Measurements from ENCODE around the gene DR1.

The DR1 gene

DNA sequence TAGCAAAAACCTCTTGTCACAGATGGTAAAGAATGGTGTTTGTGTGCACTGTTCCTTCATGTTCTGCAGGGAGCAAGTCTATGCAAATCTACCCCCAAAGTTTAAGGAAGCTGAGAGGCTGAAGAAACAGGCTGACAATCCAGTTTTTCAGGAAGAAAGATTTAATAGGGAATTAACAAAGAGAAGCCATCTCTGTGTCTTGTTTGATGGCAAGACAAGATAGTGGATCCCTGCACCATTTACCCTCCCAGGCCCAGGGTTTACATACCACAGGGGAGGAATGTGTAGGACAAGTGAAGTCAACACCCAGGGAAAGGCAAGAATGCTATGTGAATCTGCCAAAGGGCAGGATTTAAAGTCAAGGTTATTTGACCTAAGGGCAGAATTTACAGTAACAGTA is 54.1 kb downstream of the DR1 start:
- Histone ChIP-seq H3K79me2 (ENCODE audit: control insufficient read depth, insufficient read depth, low read length, poor library complexity) (no peaks in the 10 kb centered on the region), H3K79me1 (ENCODE audit: low read length) (peaks cover 7% of the 10 kb centered on the region), H2AFZ (ENCODE audit: insufficient read depth, low read length, poor library complexity) (no peak overlapping the region), H3K18ac (ENCODE audit: low read length) (no peak overlapping the region), H2BK120ac (ENCODE audit: insufficient read depth, low read length, poor library complexity) (no peak overlapping the region), H3K4me2 (ENCODE audit: low read length) (peak overlapping the region; percentile 26), H4K8ac (ENCODE audit: low read depth, low read length) (no peak overlapping the region), H2BK12ac (ENCODE audit: low read length) (no peak overlapping the region), H3K23ac (ENCODE audit: low read length) (no peak overlapping the region), H3K14ac (ENCODE audit: low read length) (no peak overlapping the region), H3K9me3 (ENCODE audit: insufficient read depth, low read depth, low read length) (no peaks in the 10 kb centered on the region), H4K12ac (ENCODE audit: low read depth, low read length) (no peak overlapping the region), H3K4me1 (ENCODE audit: control insufficient read depth in 1 of 2, insufficient read depth in 2 of 2, low read length in 2 of 2) (peaks cover 3 to 9% of the 10 kb centered on the region in 2 experiments), H3K27ac (ENCODE audit: low read depth, low read length) (peak overlapping the region; percentile 68), H2AK5ac (ENCODE audit: low read length) (no peak overlapping the region), H4K91ac (ENCODE audit: low read depth, low read length) (no peak overlapping the region), H3K27me3 (ENCODE audit: insufficient read depth, low read length) (no peaks in the 10 kb centered on the region), H3K9ac (ENCODE audit: low read length) (no peak overlapping the region), H3K4ac (ENCODE audit: low read depth, low read length) (no peak overlapping the region), H3K36me3 (ENCODE audit: control insufficient read depth in 1 of 2, insufficient read depth in 2 of 2, low read length in 2 of 2) (no peaks in the 10 kb centered on the region), H2BK5ac (ENCODE audit: low read depth, low read length, poor library complexity) (no peak overlapping the region), H3K4me3 (ENCODE audit: low read depth, low read length) (no peak overlapping the region)
- DNase-seq, result peak; percentile 78 to 97

DNA sequence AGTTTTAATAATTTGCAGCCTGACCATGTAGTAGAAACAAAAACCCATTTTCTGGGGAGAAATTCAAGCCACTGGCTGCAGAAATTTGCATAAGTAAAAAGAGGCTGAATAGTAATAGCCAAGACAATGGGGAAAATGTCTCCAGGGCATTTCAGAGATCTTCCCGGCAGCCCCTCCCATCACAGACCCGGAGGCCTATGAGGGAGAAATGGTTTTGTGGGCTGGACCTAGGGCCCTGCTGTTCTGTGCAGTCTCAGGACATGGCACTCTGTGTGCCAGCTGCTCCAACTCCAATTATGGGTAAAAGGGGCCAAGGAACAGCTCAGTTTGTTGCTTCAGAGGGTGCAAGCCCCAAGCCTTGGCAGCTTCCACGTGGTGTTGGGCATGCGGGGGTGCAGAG is 62.5 kb downstream of the DR1 start:
- H2BK12ac ChIP-seq (ENCODE audit: low read length), result no peak overlapping the region
- no peak overlapping the region for H4K91ac ChIP-seq (ENCODE audit: low read depth, low read length)
- H3K27me3 ChIP-seq (ENCODE audit: insufficient read depth, low read length), result no peaks in the 10 kb centered on the region
- H2BK5ac ChIP-seq (ENCODE audit: low read depth, low read length, poor library complexity), result no peak overlapping the region
- no peaks in the 10 kb centered on the region for H3K4me1 ChIP-seq (ENCODE audit: control insufficient read depth in 1 of 2, insufficient read depth in 2 of 2, low read length in 2 of 2)
- no peak overlapping the region for H2AK5ac ChIP-seq (ENCODE audit: low read length)
- no peak overlapping the region for H4K8ac ChIP-seq (ENCODE audit: low read depth, low read length)
- H4K12ac ChIP-seq (ENCODE audit: low read depth, low read length), result no peak overlapping the region
- no peaks in the 10 kb centered on the region for H3K79me2 ChIP-seq (ENCODE audit: control insufficient read depth, insufficient read depth, low read length, poor library complexity)
- H3K9ac ChIP-seq (ENCODE audit: low read length), result no peak overlapping the region
- peaks cover 9% of the 10 kb centered on the region for H3K9me3 ChIP-seq (ENCODE audit: insufficient read depth, low read depth, low read length)
- no peak overlapping the region for H3K27ac ChIP-seq (ENCODE audit: low read depth, low read length)
- no peak overlapping the region for H3K14ac ChIP-seq (ENCODE audit: low read length)
- DNase-seq, result no peak
- no peak overlapping the region for H3K4ac ChIP-seq (ENCODE audit: low read depth, low read length)
- no peak overlapping the region for H3K18ac ChIP-seq (ENCODE audit: low read length)
- H2BK120ac ChIP-seq (ENCODE audit: insufficient read depth, low read length, poor library complexity), result no peak overlapping the region
- H2AFZ ChIP-seq (ENCODE audit: insufficient read depth, low read length, poor library complexity), result no peak overlapping the region
- WGBS (ENCODE audit: extremely low coverage, insufficient coverage, insufficient read length), result no CpG with 5 or more reads among the region's 4 CpGs
- H3K4me3 ChIP-seq (ENCODE audit: low read depth, low read length), result no peak overlapping the region
- no peak overlapping the region for H3K23ac ChIP-seq (ENCODE audit: low read length)
- H3K4me2 ChIP-seq (ENCODE audit: low read length), result no peak overlapping the region
- H3K79me1 ChIP-seq (ENCODE audit: low read length), result no peaks in the 10 kb centered on the region
- H3K36me3 ChIP-seq (ENCODE audit: control insufficient read depth in 1 of 2, insufficient read depth in 2 of 2, low read length in 2 of 2), result peaks cover 0 to 2% of the 10 kb centered on the region in 2 experiments

DNA sequence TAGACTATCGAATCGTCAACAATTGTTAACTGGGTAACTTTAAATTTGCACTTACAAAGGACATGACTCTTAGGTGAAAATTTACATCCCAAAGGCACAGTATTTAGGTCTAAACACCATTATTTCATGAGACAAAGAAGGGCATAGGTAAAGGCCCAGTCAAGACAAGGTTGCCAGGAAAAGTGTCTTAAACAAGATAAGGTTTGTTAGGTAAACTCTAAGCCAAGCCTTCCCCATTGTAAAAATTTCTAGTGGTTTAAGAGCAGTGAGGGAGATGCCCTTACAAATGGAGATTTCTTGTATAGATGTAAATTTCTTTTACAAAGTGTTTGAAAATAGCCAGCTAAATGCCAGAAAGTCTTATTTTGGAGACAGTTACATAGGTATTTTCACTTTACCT is 65.3 kb downstream of the DR1 start:
- H3K27ac ChIP-seq (ENCODE audit: low read depth, low read length), result no peak overlapping the region
- H2BK120ac ChIP-seq (ENCODE audit: insufficient read depth, low read length, poor library complexity), result no peak overlapping the region
- no peak overlapping the region for H3K23ac ChIP-seq (ENCODE audit: low read length)
- no peak for DNase-seq
- no peaks in the 10 kb centered on the region for H3K79me2 ChIP-seq (ENCODE audit: control insufficient read depth, insufficient read depth, low read length, poor library complexity)
- H2AK5ac ChIP-seq (ENCODE audit: low read length), result no peak overlapping the region
- no CpG with 5 or more reads among the region's 2 CpGs for WGBS (ENCODE audit: extremely low coverage, insufficient coverage, insufficient read length)
- H2BK5ac ChIP-seq (ENCODE audit: low read depth, low read length, poor library complexity), result no peak overlapping the region
- H4K91ac ChIP-seq (ENCODE audit: low read depth, low read length), result no peak overlapping the region
- H3K4me3 ChIP-seq (ENCODE audit: low read depth, low read length), result no peak overlapping the region
- no peak overlapping the region for H4K12ac ChIP-seq (ENCODE audit: low read depth, low read length)
- H3K18ac ChIP-seq (ENCODE audit: low read length), result no peak overlapping the region
- no peaks in the 10 kb centered on the region for H3K4me1 ChIP-seq (ENCODE audit: control insufficient read depth in 1 of 2, insufficient read depth in 2 of 2, low read length in 2 of 2)
- H2BK12ac ChIP-seq (ENCODE audit: low read length), result no peak overlapping the region
- H3K27me3 ChIP-seq (ENCODE audit: insufficient read depth, low read length), result no peaks in the 10 kb centered on the region
- H3K9me3 ChIP-seq (ENCODE audit: insufficient read depth, low read depth, low read length), result peaks cover 9% of the 10 kb centered on the region
- no peak overlapping the region for H3K4ac ChIP-seq (ENCODE audit: low read depth, low read length)
- no peak overlapping the region for H3K14ac ChIP-seq (ENCODE audit: low read length)
- no peaks in the 10 kb centered on the region for H3K79me1 ChIP-seq (ENCODE audit: low read length)
- H2AFZ ChIP-seq (ENCODE audit: insufficient read depth, low read length, poor library complexity), result no peak overlapping the region
- H3K36me3 ChIP-seq (ENCODE audit: control insufficient read depth in 1 of 2, insufficient read depth in 2 of 2, low read length in 2 of 2), result peaks cover 0 to 2% of the 10 kb centered on the region in 2 experiments
- H3K4me2 ChIP-seq (ENCODE audit: low read length), result no peak overlapping the region
- no peak overlapping the region for H4K8ac ChIP-seq (ENCODE audit: low read depth, low read length)
- H3K9ac ChIP-seq (ENCODE audit: low read length), result no peak overlapping the region

DNA sequence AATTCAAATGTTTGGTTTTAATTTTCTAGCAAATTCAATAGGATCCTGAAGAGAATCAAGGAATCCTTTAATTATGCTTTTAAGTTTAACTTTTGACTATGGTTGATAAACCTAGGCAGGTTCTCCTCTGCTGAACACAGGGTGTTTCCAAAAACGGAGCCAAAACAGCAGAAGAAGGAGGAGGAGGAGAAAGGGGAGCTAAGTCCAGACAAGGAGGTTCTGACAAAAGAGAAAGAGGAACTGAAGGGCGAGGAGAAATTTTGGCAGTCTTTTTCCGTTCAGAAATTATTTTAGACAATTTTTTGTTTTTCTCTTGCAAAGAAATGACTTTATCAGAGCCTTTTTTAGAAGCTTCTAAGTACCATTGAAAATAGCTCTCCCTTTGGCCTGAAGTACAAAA is 69.0 kb downstream of the DR1 start:
- no peak overlapping the region for H2BK120ac ChIP-seq (ENCODE audit: insufficient read depth, low read length, poor library complexity)
- H4K12ac ChIP-seq (ENCODE audit: low read depth, low read length), result no peak overlapping the region
- no peak overlapping the region for H3K4ac ChIP-seq (ENCODE audit: low read depth, low read length)
- H3K9ac ChIP-seq (ENCODE audit: low read length), result no peak overlapping the region
- DNase-seq, result no peak
- no peak overlapping the region for H3K14ac ChIP-seq (ENCODE audit: low read length)
- H3K4me1 ChIP-seq (ENCODE audit: control insufficient read depth in 1 of 2, insufficient read depth in 2 of 2, low read length in 2 of 2), result no peaks in the 10 kb centered on the region
- H2BK12ac ChIP-seq (ENCODE audit: low read length), result no peak overlapping the region
- H3K23ac ChIP-seq (ENCODE audit: low read length), result no peak overlapping the region
- H3K79me1 ChIP-seq (ENCODE audit: low read length), result no peaks in the 10 kb centered on the region
- H3K27ac ChIP-seq (ENCODE audit: low read depth, low read length), result no peak overlapping the region
- H3K4me2 ChIP-seq (ENCODE audit: low read length), result no peak overlapping the region
- H3K4me3 ChIP-seq (ENCODE audit: low read depth, low read length), result no peak overlapping the region
- H2AK5ac ChIP-seq (ENCODE audit: low read length), result no peak overlapping the region
- no peak overlapping the region for H2AFZ ChIP-seq (ENCODE audit: insufficient read depth, low read length, poor library complexity)
- H3K79me2 ChIP-seq (ENCODE audit: control insufficient read depth, insufficient read depth, low read length, poor library complexity), result no peaks in the 10 kb centered on the region
- H4K8ac ChIP-seq (ENCODE audit: low read depth, low read length), result no peak overlapping the region
- H4K91ac ChIP-seq (ENCODE audit: low read depth, low read length), result no peak overlapping the region
- H3K9me3 ChIP-seq (ENCODE audit: insufficient read depth, low read depth, low read length), result no peaks in the 10 kb centered on the region
- WGBS (ENCODE audit: extremely low coverage, insufficient coverage, insufficient read length), result no CpG with 5 or more reads among the region's 3 CpGs
- no peak overlapping the region for H2BK5ac ChIP-seq (ENCODE audit: low read depth, low read length, poor library complexity)
- no peak overlapping the region for H3K18ac ChIP-seq (ENCODE audit: low read length)
- no peaks in the 10 kb centered on the region for H3K36me3 ChIP-seq (ENCODE audit: control insufficient read depth in 1 of 2, insufficient read depth in 2 of 2, low read length in 2 of 2)
- no peaks in the 10 kb centered on the region for H3K27me3 ChIP-seq (ENCODE audit: insufficient read depth, low read length)
